Thymus (tissue), 11 donors: Measurements from ENCODE around the gene CDHR3. TPM values are rescaled to one million over a fixed set of nuclear protein-coding genes. Genes with fewer than 3 reads are reported as not detected.
"Not testable (repeated sequence)": the region's sequence is repeated elsewhere in the genome, so short reads cannot be mapped to it uniquely, and the experiment has no call there.

Source experiments
- DNase-seq, 9 donors: peaks; one replicate each; pipeline ENCODE4 v3.0.0-alpha.2; 2013; ENCODE audit warnings: low spot score in 9 of 9, low read depth in 6 of 9, missing footprints in 1 of 9
- H3K27ac ChIP-seq, 2 donors: one replicate each; pipeline ENCODE4 v1.5.1; 2013; ENCODE audit warnings: control low read depth in 1 of 2, low read depth in 1 of 2, low read length in 1 of 2, mild to moderate bottlenecking in 1 of 2, moderate library complexity in 1 of 2
- H3K27me3 ChIP-seq, 2 donors: one replicate each; pipeline ENCODE4 v1.5.1; 2013; ENCODE audit warnings: low read length in 1 of 2; ENCODE audit not compliant: control insufficient read depth in 2 of 2, insufficient read depth in 1 of 2
- H3K36me3 ChIP-seq, 2 donors: one replicate each; pipeline ENCODE4 v1.5.1; 2013; ENCODE audit warnings: low read length in 1 of 2, mild to moderate bottlenecking in 1 of 2, moderate library complexity in 1 of 2; ENCODE audit not compliant: control insufficient read depth in 2 of 2, insufficient read depth in 2 of 2
- H3K4me1 ChIP-seq, 2 donors: one replicate each; pipeline ENCODE4 v1.5.1; 2013; ENCODE audit warnings: low read length in 2 of 2; ENCODE audit not compliant: control insufficient read depth in 2 of 2, insufficient read depth in 2 of 2
- H3K4me3 ChIP-seq, 2 donors: one replicate each; pipeline ENCODE4 v1.5.1; 2013; ENCODE audit warnings: low read length in 2 of 2, control low read depth in 1 of 2, mild to moderate bottlenecking in 1 of 2
- H3K9me3 ChIP-seq, 2 donors: one replicate each; pipeline ENCODE4 v1.5.1; 2013; ENCODE audit warnings: low read length in 1 of 2, mild to moderate bottlenecking in 1 of 2; ENCODE audit not compliant: control insufficient read depth in 2 of 2, insufficient read depth in 1 of 2
- WGBS: extraction: QIAGEN DNeasy Blood & Tissue Kit; methylation state at CpG from one replicate; pipeline ENCODE4 v1.1.7; 2013; 5-methylcytosine and 5-hydroxymethylcytosine counted together
- polyA plus RNA-seq: library from polyadenylated mRNA; stranded (reverse); fragments of 200-250 nt; gene quantifications from one replicate; pipeline ENCODE4 v1.2.3, GENCODE V29; 2013
- total RNA-seq: library from RNA; stranded (reverse); fragments of 120-200 nt; gene quantifications from one replicate; pipeline ENCODE4 v1.2.4, GENCODE V29; 2013
- donor health status: healthy.

CDHR3 gene
- total and polyA plus RNA-seq, 2 donors, result 2.2 TPM

DNA sequence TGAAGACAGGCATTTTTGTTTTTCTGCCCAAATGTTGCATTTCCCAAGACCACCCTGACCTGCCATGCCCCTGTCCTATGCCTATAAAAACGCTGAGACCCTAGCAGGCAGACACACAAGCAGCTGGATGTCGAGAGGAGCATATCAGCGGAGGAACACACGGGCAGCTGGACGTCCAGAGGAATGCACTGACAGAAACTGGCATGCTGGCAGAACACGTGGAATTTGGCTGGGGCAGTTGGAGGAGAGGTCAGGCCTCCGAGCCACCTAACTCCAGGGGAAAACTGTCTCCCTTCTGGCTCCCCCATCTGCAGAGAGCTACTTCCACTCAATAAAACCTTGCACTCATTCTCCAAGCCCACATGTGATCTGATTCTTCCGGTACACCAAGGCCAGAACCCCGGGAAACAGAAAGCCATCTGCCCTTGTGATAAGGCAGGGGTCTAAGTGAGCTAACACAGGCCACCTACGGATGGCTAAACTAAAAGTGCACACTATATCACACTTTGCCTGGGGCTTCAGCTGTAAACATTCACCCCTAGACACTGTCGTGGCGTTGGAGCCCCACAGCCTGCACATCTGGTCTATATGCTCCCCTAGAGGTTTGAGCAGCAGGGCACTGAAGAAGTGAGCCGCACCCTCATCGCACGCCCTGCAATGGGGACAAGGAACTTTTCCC lies 10.0 kb upstream of the CDHR3 start:
- Histone ChIP-seq H3K27me3 (peaks cover 0 to 2% of the 10 kb centered on the region in 2 donors), H3K27ac (no peak overlapping the region), H3K9me3 (peaks cover 0 to 12% of the 10 kb centered on the region in 2 donors), H3K4me1 (no peaks in the 10 kb centered on the region), H3K36me3 (no peaks in the 10 kb centered on the region), H3K4me3 (no peak overlapping the region)
- no peak for DNase-seq
- 81% methylated on average over 15 of the region's 15 CpGs for WGBS

DNA sequence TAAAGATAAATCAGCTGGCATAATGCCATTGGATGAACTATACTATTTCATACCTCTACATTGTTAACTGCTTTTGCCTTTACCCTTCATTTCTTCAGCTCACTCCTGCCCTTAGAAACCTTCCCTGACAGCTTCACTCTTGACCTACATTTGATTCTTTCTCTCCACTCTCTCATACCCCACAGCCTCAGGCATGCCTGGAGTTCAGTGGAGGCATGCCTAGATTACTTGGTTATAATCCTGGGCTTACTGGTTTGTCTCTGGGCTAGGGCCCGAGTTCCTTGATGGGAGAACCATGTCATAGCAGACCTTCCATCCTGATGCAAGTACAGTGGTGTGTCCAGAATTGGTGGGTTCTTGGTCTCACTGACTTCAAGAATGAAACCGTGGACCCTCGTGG lies 8.4 kb upstream of the CDHR3 start:
- DNase-seq, result no peak
- Histone ChIP-seq H3K4me3 (no peak overlapping the region), H3K4me1 (no peaks in the 10 kb centered on the region), H3K9me3 (peaks cover 0 to 12% of the 10 kb centered on the region in 2 donors), H3K27me3 (peaks cover 0 to 2% of the 10 kb centered on the region in 2 donors), H3K27ac (no peak overlapping the region), H3K36me3 (no peaks in the 10 kb centered on the region)
- 80% methylated on average over 3 of the region's 3 CpGs for WGBS

DNA sequence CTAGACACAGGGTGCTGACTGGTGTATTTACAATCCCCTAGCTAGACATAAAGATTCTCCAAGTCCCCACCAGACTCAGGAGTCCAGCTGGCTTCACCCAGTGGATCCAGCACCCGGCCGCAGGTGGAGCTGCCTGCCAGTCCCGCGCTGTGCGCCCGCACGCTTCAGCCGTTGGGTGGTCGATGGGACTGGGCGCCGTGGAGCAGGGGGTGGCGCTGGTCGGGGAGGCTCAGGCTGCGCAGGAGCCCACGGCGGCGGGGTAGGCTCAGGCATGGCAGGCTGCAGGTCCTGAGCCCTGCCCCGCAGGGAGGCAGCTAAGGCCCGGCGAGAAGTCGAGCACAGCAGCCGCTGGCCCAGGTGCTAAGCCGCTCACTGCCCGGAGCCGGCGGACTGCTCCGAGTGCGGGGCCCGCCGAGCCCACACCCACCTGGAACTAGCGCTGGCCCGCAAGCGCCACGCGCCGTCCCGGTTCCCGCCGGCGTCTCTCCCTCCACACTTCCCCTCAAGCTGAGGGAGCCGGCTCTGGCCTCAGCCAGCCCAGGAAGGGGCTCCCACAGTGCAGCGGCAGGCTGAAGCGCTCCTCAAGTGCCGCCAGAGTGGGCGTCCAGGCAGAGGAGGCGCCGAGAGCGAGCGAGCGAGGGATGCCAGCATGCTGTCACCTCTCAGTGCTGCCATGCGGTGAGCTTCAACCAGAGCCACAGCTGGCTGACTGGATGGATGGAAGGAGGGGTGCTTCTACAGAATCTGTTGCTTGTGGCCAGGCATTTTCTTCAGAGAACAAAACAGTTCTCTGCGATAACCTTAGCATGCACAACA lies 7.2 kb upstream of the CDHR3 start:
- H3K27ac ChIP-seq, result not testable (repeated sequence)

DNA sequence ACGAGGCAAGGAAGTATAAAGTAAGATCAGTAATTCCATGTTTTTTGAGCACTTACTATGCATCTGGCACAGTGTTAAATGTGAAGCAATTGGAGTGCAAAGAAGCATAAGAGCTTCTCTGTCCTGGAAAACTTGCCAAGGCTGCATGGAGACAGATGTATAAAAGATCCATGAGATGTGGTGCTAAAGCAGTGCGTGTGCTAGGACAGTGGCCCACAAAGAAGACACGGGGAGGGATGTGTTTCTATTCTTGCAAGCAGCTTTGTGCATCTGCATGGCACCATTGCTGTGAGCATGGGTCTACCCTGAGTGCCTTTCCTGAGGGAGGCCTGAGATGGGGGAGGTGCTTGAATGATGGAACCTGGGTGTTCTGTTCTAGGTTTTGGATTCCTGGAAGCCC lies 5.1 kb upstream of the CDHR3 start:
- H3K27me3 ChIP-seq, result peaks cover 0 to 2% of the 10 kb centered on the region in 2 donors
- no peaks in the 10 kb centered on the region for H3K36me3 ChIP-seq
- H3K4me1 ChIP-seq, result no peaks in the 10 kb centered on the region
- H3K27ac ChIP-seq, result no peak overlapping the region
- WGBS, result 92% methylated on average over 3 of the region's 3 CpGs
- no peak overlapping the region for H3K4me3 ChIP-seq
- no peak for DNase-seq
- H3K9me3 ChIP-seq, result peaks cover 0 to 8% of the 10 kb centered on the region in 2 donors

More for the DNA sequence above, 7.2 kb upstream of the CDHR3 start:
- H3K4me1 ChIP-seq, H3K36me3 ChIP-seq, H3K27me3 ChIP-seq, H3K4me3 ChIP-seq, DNase-seq: not testable (repeated sequence)
- 84% methylated on average over 52 of the region's 52 CpGs for WGBS
- peaks cover 0 to 15% of the 10 kb centered on the region in 2 donors for H3K9me3 ChIP-seq

DNA sequence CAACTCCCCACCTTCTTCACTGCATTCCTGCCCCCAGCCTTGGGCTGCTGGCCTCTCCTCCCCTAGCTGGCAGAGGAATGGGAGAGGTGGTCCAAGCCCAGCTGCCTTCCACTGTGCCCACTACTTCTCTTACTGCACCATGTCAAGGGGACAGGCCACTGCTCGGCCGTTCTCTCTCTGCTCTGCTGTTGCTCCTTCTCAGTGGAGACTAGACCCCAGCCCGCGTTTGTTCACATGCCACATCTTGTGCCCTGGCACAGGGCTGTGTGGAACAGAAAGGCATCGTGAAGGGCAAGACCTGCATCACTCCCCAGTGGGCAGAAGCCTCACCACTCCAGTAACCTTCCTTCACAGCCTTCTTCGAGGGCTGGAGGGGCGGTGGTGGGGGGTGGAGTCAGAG lies 711 bp upstream of the CDHR3 start:
- 92% methylated on average over 7 of the region's 7 CpGs for WGBS
- no peak for DNase-seq

DNA sequence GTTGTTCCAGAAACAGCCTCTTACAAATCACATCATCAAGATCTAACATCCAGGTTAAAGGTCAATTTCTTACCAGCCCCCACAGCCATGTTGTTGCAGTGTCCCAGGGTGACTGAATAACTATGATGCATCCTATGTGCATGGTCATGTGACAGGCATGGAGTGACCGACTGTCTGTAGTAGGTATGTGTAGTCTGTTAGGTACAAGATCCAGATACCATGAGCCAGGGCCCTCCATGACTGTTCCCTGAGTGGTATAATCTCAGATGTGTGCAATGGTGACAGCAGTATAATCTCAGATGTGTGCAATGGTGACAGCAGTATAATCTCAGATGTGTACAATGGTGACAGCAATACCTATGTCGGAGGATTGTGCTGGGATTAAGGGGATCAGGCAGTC lies 8.8 kb downstream of the CDHR3 start:
- H3K27ac ChIP-seq, result no peak overlapping the region
- H3K4me3 ChIP-seq, result no peak overlapping the region
- DNase-seq, result no peak
- H3K27me3 ChIP-seq, result no peaks in the 10 kb centered on the region
- no peaks in the 10 kb centered on the region for H3K9me3 ChIP-seq
- H3K4me1 ChIP-seq, result peaks cover 0 to 8% of the 10 kb centered on the region in 2 donors
- 98% methylated on average over 2 of the region's 2 CpGs for WGBS
- H3K36me3 ChIP-seq, result no peaks in the 10 kb centered on the region

More for the DNA sequence above, 711 bp upstream of the CDHR3 start:
- H3K27ac ChIP-seq, result no peak overlapping the region
- no peaks in the 10 kb centered on the region for H3K36me3 ChIP-seq
- no peaks in the 10 kb centered on the region for H3K4me1 ChIP-seq
- no peaks in the 10 kb centered on the region for H3K27me3 ChIP-seq
- peaks cover 0 to 3% of the 10 kb centered on the region in 2 donors for H3K9me3 ChIP-seq
- no peak overlapping the region for H3K4me3 ChIP-seq

DNA sequence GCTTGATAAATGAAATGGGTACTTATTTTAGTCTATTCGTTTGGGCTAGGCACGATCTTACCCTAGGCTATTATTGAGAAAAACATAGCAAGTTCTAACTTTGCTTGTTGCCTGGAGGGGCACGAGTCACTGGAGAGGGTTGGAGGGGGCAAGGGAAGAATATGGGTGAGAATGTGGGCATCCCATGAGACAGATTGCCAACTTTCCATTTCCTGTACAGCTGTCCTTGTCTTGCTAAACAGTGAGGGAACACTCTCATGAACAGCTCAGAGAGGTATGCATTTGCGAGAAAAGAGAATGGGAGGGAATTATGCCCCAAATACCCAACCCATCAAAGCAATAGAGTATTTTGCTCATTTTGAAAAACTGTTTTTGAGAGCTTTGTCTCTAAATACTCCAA lies 9.2 kb downstream of the CDHR3 start:
- WGBS, result 69% methylated on average over 4 of the region's 4 CpGs
- H3K4me1 ChIP-seq, result peaks cover 0 to 8% of the 10 kb centered on the region in 2 donors
- H3K4me3 ChIP-seq, result no peak overlapping the region
- H3K36me3 ChIP-seq, result no peaks in the 10 kb centered on the region
- H3K27me3 ChIP-seq, result no peaks in the 10 kb centered on the region
- DNase-seq, result no peak
- no peaks in the 10 kb centered on the region for H3K9me3 ChIP-seq
- no peak overlapping the region for H3K27ac ChIP-seq

DNA sequence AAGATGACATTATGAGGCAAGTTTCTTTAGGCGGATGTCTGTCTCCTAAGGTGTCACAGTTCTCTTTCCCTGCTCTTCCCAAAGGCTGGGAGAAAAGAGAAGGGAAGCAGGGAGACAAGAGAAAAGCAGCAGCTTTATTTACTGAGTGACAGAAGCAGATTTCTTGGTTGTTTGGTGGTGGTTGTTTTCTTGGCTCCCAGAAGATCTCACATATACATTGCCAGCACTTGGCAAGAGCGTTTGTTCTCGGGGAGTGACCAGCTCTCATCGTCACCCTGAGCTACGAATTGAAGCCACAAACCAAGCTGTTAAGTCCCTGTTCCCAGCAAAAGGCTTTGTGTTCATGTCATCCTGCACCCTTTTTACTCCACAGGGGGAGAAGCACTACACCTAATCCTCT lies 11.4 kb downstream of the CDHR3 start:
- no peak for DNase-seq
- Histone ChIP-seq H3K4me3 (no peak overlapping the region), H3K36me3 (no peaks in the 10 kb centered on the region), H3K4me1 (peaks cover 0 to 8% of the 10 kb centered on the region in 2 donors), H3K27me3 (no peaks in the 10 kb centered on the region), H3K9me3 (no peaks in the 10 kb centered on the region), H3K27ac (no peak overlapping the region)
- WGBS, result 97% methylated on average over 5 of the region's 5 CpGs

DNA sequence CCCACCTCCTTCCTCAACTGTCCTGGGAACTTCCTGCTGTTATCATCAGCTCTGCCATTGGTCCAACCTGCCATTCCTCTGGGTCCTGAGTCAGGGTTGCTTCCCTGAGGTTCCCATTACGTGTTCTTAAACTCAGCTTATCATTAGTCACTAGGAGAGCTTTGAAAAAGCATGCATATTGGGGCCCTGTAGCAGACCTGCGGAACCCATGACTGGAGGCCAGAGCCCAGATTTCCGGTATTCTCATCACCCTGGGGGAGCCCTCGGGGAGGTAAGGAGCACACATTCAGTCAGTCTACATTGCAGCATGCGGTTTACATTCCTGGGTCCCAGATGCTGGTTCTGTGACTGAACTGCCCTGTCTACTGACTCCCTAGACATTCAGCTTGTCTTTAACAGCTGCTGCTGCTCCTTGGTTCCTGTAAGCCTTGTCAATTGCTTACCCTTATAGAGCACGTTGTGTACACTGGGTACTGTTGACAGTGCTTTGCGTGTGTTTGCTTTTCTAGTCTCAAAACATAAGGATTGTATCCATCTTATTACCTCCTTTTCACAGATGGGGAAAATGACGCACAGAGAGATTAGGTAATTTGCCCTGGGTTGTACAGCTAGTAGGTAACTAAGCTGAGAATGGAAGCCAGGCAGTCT lies 12.8 kb downstream of the CDHR3 start:
- Histone ChIP-seq H3K36me3 (no peaks in the 10 kb centered on the region), H3K27ac (no peak overlapping the region), H3K27me3 (no peaks in the 10 kb centered on the region), H3K9me3 (no peaks in the 10 kb centered on the region), H3K4me1 (peaks cover 0 to 8% of the 10 kb centered on the region in 2 donors), H3K4me3 (no peak overlapping the region)
- WGBS, result 92% methylated on average over 8 of the region's 8 CpGs
- no peak for DNase-seq
